Mesenchymal stem cell (in vitro differentiated cells and primary cell): ENCODE results near the gene MYO1A.

Experiments used
- DNase-seq: peaks from one replicate; pipeline ENCODE4 v3.0.0-alpha.2; 2013
- H2AFZ ChIP-seq: one replicate; pipeline ENCODE4 v1.6.1; 2013; ENCODE audit warnings: low read depth, mild to moderate bottlenecking, control low read depth, inconsistent platforms, low read length, moderate library complexity
- H2AK5ac ChIP-seq: 2 replicates; pipeline ENCODE4 v1.6.1; 2013; ENCODE audit warnings: low read length, moderate library complexity, mild to moderate bottlenecking, inconsistent platforms; ENCODE audit not compliant: severe bottlenecking
- H2BK120ac ChIP-seq: one replicate; pipeline ENCODE4 v1.6.1; 2013; ENCODE audit warnings: low read depth, mild to moderate bottlenecking, inconsistent platforms, low read length, moderate library complexity
- H2BK12ac ChIP-seq, 2 experiments: one replicate each; pipeline ENCODE4 v1.6.1; 2013; ENCODE audit warnings: inconsistent platforms in 2 of 2, low read length in 2 of 2, mild to moderate bottlenecking in 2 of 2, moderate library complexity in 2 of 2, control low read depth in 1 of 2
- H2BK15ac ChIP-seq: one replicate; pipeline ENCODE4 v1.6.1; 2013; ENCODE audit warnings: mild to moderate bottlenecking, low read depth, inconsistent platforms; ENCODE audit not compliant: poor library complexity, severe bottlenecking
- H2BK5ac ChIP-seq: 2 replicates; pipeline ENCODE4 v1.6.1; 2013; ENCODE audit warnings: low read depth, mild to moderate bottlenecking, low read length, control low read depth, inconsistent platforms; ENCODE audit not compliant: poor library complexity, severe bottlenecking
- H3K14ac ChIP-seq, 2 experiments: one replicate each; pipeline ENCODE4 v1.6.1; 2013; ENCODE audit warnings: inconsistent platforms in 2 of 2, low read length in 2 of 2, control low read depth in 1 of 2, mild to moderate bottlenecking in 1 of 2, moderate library complexity in 1 of 2
- H3K18ac ChIP-seq, 2 experiments: one replicate each; pipeline ENCODE4 v1.6.1; 2013; ENCODE audit warnings: inconsistent platforms in 2 of 2, low read length in 2 of 2, control low read depth in 1 of 2, low read depth in 1 of 2, mild to moderate bottlenecking in 1 of 2
- H3K23ac ChIP-seq, 2 experiments: one replicate each; pipeline ENCODE4 v1.6.1; 2013; ENCODE audit warnings: inconsistent platforms in 2 of 2, low read length in 2 of 2, mild to moderate bottlenecking in 2 of 2, moderate library complexity in 2 of 2, control low read depth in 1 of 2
- H3K27ac ChIP-seq: 2 replicates; pipeline ENCODE4 v1.5.1; 2013; ENCODE audit warnings: mild to moderate bottlenecking, moderate library complexity, low read length, control low read depth, inconsistent platforms; ENCODE audit not compliant: poor library complexity, severe bottlenecking
- H3K27me3 ChIP-seq, 2 experiments: 2 replicates each; pipeline versions ENCODE4 v1.6.1 to v1.7.0; 2013; ENCODE audit warnings: low read length in 2 of 2, mild to moderate bottlenecking in 2 of 2, moderate library complexity in 2 of 2, control low read depth in 1 of 2, inconsistent platforms in 1 of 2; ENCODE audit not compliant: control insufficient read depth in 1 of 2, insufficient read depth in 1 of 2
- H3K36me3 ChIP-seq, 2 experiments: 2 replicates each; pipeline versions ENCODE4 v1.6.1 to v1.7.0; 2013; ENCODE audit warnings: low read length in 2 of 2, control low read depth in 1 of 2, inconsistent platforms in 1 of 2, low read depth in 1 of 2, mild to moderate bottlenecking in 1 of 2; ENCODE audit not compliant: insufficient read depth in 2 of 2, control insufficient read depth in 1 of 2
- H3K4ac ChIP-seq, 2 experiments: one replicate each; pipeline ENCODE4 v1.6.1; 2013; ENCODE audit warnings: inconsistent platforms in 2 of 2, low read length in 2 of 2, mild to moderate bottlenecking in 2 of 2, moderate library complexity in 2 of 2, control low read depth in 1 of 2, low read depth in 1 of 2
- H3K4me1 ChIP-seq: 2 replicates; pipeline ENCODE4 v1.6.1; 2013; ENCODE audit warnings: low read depth, low read length, control low read depth; ENCODE audit not compliant: control insufficient read depth, insufficient read depth
- H3K4me2 ChIP-seq: 2 replicates; pipeline ENCODE4 v1.6.1; 2013; ENCODE audit warnings: low read length, mild to moderate bottlenecking, inconsistent platforms; ENCODE audit not compliant: poor library complexity, severe bottlenecking
- H3K4me3 ChIP-seq, 2 experiments: 2 replicates each; pipeline versions ENCODE4 v1.5.1 to v1.7.0; 2013; ENCODE audit warnings: low read length in 2 of 2, mild to moderate bottlenecking in 2 of 2, control low read depth in 1 of 2, low read depth in 1 of 2; ENCODE audit not compliant: insufficient read depth in 1 of 2
- H3K79me1 ChIP-seq: replicated peaks from 2 replicates; pipeline ENCODE4 v1.6.1; 2013; ENCODE audit warnings: mild to moderate bottlenecking, control low read depth, low read length, inconsistent platforms; ENCODE audit not compliant: poor library complexity, severe bottlenecking
- H3K9ac ChIP-seq: 2 replicates; pipeline ENCODE4 v1.7.0; 2013; ENCODE audit warnings: mild to moderate bottlenecking, low read length, moderate library complexity
- H3K9me3 ChIP-seq: 2 replicates; pipeline ENCODE4 v1.7.0; 2013; ENCODE audit warnings: mild to moderate bottlenecking, low read length; ENCODE audit not compliant: control insufficient read depth
- H4K8ac ChIP-seq: one replicate; pipeline ENCODE4 v1.6.1; 2013; ENCODE audit warnings: inconsistent platforms, mild to moderate bottlenecking, low read length, moderate library complexity
- H4K91ac ChIP-seq: one replicate; pipeline ENCODE4 v1.6.1; 2013; ENCODE audit warnings: mild to moderate bottlenecking, low read length, inconsistent platforms
- WGBS: methylation state at CpG from one replicate; pipeline ENCODE4 v1.1.7; 2013; ENCODE audit warnings: mixed read lengths; 5-methylcytosine and 5-hydroxymethylcytosine counted together

MYO1A gene

DNA sequence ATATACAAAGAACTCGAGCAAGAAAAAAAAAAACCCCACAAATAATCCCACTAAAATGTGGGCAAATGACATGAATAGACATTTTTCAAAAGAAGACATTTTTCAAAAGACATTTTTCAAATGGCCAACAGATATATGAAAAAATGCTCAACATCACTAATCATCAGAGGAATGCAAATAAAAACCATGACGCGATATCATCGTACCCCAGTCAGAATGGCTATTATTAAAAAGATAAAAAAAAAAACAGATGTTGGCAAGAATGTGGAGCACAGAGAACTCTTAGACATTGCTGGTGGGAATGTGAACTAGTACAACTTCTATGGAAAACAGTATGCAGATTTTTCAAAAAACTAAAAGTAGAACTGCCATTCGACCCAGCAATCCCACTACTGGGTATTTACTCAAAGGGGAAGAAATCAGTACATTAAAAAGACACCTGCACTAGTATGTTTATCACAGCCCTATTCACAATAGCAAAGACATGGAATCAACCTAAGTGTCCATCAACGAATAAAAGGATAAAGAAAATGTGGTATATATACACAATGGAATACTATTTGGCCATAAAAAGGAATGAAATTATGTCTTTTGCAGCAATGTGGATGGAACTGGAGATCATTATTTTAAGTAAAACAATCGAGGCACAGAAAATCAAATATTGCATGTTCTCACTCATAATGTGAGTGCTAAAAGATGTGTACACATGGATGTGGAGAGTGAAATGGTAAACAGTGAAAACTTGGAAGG lies 59.9 kb downstream of the MYO1A start:
- Histone ChIP-seq H3K27ac (no peak overlapping the region), H3K79me1 (no peaks in the 10 kb centered on the region), H4K8ac (no peak overlapping the region), H2BK15ac (no peak overlapping the region), H3K4me2 (no peak overlapping the region), H3K27me3 (peaks cover 9 to 25% of the 10 kb centered on the region in 2 experiments), H2BK120ac (no peak overlapping the region), H3K36me3 (peaks cover 0 to 1% of the 10 kb centered on the region in 2 experiments), H4K91ac (no peak overlapping the region), H2AK5ac (no peak overlapping the region), H3K4me1 (peaks cover 2% of the 10 kb centered on the region), H3K23ac (no peak overlapping the region), H2BK5ac (no peak overlapping the region), H3K4ac (no peak overlapping the region), H2BK12ac (no peak overlapping the region), H3K9ac (no peak overlapping the region), H2AFZ (no peak overlapping the region), H3K14ac (no peak overlapping the region), H3K9me3 (no peaks in the 10 kb centered on the region), H3K18ac (no peak overlapping the region), H3K4me3 (no peak overlapping the region)
- WGBS = 89% methylated on average over 7 of the region's 7 CpGs
- no peak for DNase-seq

DNA sequence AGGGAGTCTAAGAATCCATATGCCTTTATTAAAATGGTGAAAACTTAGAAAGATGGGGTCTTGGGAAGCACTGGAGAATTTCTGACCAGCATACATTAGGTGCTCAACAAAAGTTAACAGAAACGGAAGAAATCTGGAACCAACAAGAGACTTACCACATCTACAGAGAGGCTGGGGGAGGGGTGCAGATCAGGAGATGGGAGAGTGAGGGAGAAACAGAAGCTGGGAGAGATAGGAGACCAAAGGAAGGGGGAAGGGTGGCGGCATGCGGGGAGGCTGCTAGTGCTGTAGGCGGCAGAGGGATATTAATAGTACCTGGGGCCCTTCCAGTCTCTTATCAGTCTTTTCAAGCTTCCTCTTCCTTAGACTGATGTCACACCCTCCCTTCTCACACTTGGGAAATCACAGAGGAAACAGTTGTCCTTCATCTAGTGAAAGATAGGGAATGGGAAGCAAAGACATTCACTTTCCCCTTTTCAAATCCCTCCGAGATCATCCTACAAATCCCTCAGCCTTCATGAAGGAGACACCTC lies 61.7 kb downstream of the MYO1A start:
- no peak overlapping the region for H3K9ac ChIP-seq
- DNase-seq = peak; percentile 46
- H2BK120ac ChIP-seq = peak overlapping the region; percentile 39
- no peaks in the 10 kb centered on the region for H3K36me3 ChIP-seq
- H3K4me1 ChIP-seq = peaks cover 2% of the 10 kb centered on the region
- H2AK5ac ChIP-seq = no peak overlapping the region
- no peaks in the 10 kb centered on the region for H3K9me3 ChIP-seq
- no peak overlapping the region for H4K8ac ChIP-seq
- no peak overlapping the region for H2AFZ ChIP-seq
- no peak overlapping the region for H3K27ac ChIP-seq
- no peak overlapping the region for H3K4me3 ChIP-seq
- H3K27me3 ChIP-seq = peaks cover 12 to 25% of the 10 kb centered on the region in 2 experiments
- no peak overlapping the region for H2BK5ac ChIP-seq
- no peak overlapping the region for H3K4ac ChIP-seq
- WGBS = 13% methylated on average over 1 of the region's 5 CpGs
- no peaks in the 10 kb centered on the region for H3K79me1 ChIP-seq
- H3K4me2 ChIP-seq = no peak overlapping the region
- peak overlapping the region; percentile 19 for H2BK15ac ChIP-seq
- peak overlapping the region in 1 of 2 experiments; percentile 14 for H3K18ac ChIP-seq
- no peak overlapping the region for H2BK12ac ChIP-seq
- no peak overlapping the region for H4K91ac ChIP-seq
- no peak overlapping the region for H3K14ac ChIP-seq
- no peak overlapping the region for H3K23ac ChIP-seq

GRCh38 chr12:56987551-56988053 lies 62.3 kb downstream of the MYO1A start:
- Histone ChIP-seq H2BK12ac (peak overlapping the region in 1 of 2 experiments; percentile 71), H3K4ac (no peak overlapping the region), H3K27me3 (peaks cover 9 to 25% of the 10 kb centered on the region in 2 experiments), H4K8ac (peak overlapping the region; percentile 10), H2BK15ac (no peak overlapping the region), H3K23ac (no peak overlapping the region), H3K4me3 (no peak overlapping the region), H3K14ac (peak overlapping the region in 1 of 2 experiments; percentile 70), H3K36me3 (no peaks in the 10 kb centered on the region), H3K4me1 (peaks cover 2% of the 10 kb centered on the region), H2BK120ac (no peak overlapping the region), H2AK5ac (no peak overlapping the region), H3K27ac (no peak overlapping the region), H3K79me1 (no peaks in the 10 kb centered on the region), H2BK5ac (no peak overlapping the region), H3K4me2 (no peak overlapping the region), H3K9ac (no peak overlapping the region), H4K91ac (no peak overlapping the region), H3K18ac (no peak overlapping the region), H2AFZ (no peak overlapping the region), H3K9me3 (no peaks in the 10 kb centered on the region)
- 29% methylated on average over 11 of the region's 11 CpGs for WGBS
- peak; percentile 75 for DNase-seq

- H2AFZ ChIP-seq = no peak overlapping the region
- no peak overlapping the region for H3K4me2 ChIP-seq
- no peaks in the 10 kb centered on the region for H3K9me3 ChIP-seq
- H3K4me1 ChIP-seq = peaks cover 2% of the 10 kb centered on the region
- H4K91ac ChIP-seq = peak overlapping the region; percentile 18
- H3K4me3 ChIP-seq = no peak overlapping the region
- H3K9ac ChIP-seq = no peak overlapping the region
- H3K36me3 ChIP-seq = no peaks in the 10 kb centered on the region
- H3K79me1 ChIP-seq = no peaks in the 10 kb centered on the region
- H2BK5ac ChIP-seq = no peak overlapping the region
- H3K27ac ChIP-seq = no peak overlapping the region
- no peak overlapping the region for H2BK15ac ChIP-seq
- no peak overlapping the region for H3K14ac ChIP-seq
- peaks cover 9 to 25% of the 10 kb centered on the region in 2 experiments for H3K27me3 ChIP-seq
- H3K18ac ChIP-seq = no peak overlapping the region
- no peak overlapping the region for H4K8ac ChIP-seq
- peak overlapping the region; percentile 11 to 34 for H2BK12ac ChIP-seq
- H2BK120ac ChIP-seq = no peak overlapping the region
- H2AK5ac ChIP-seq = no peak overlapping the region
- DNase-seq = no peak
- no peak overlapping the region for H3K4ac ChIP-seq
- no peak overlapping the region for H3K23ac ChIP-seq
These were observed 62.9 kb downstream of the MYO1A start for GRCh38 chr12:56987011-56987410.
